Right kidney (tissue), 1 donor: Measurements from ENCODE around the gene ATP1B3.
"Not testable (repeated sequence)": the region's sequence is repeated elsewhere in the genome, so short reads cannot be mapped to it uniquely, and the experiment has no call there.

Source experiments
- DNase-seq: peaks from one replicate; pipeline ENCODE4 v3.0.0-alpha.2; 2016

The ATP1B3 gene

DNA sequence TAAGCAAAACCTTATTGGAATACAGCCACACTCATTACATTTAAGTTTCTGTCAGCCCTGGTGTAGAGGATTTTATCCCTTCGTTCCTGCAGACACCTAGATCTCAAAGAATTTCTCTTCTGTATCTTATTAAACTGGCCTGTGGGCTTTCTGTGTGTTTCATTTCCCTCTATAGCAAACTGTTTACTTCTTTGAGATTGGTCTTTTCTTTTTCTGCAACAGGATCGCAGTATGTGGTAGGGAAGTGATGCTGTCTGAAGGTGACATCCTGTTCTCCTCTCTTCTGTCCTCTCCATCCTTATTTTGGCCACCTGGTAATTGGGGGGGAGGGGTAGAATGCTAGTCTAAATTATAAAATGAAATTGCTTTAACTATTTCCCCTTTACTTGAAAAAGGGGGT lies 25.5 kb downstream of the ATP1B3 start:
- DNase-seq = no peak

DNA sequence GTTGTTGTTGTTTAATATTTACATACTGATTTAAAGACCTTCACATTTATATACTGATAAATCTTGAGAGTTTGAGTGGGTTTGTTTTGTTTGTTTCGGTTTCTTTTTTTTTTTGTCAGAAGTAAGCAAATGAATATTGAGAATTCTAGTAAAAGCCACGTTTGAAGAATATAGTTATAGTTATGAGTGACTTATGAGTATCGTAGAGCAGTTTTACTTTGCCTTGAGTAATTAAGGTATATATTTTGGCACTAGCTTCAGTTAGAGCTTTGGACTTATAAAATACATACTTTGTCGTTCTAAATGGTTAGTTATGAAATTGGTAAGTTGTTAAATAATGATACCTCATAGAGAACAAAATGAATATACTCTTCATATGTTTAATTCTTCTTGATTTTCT lies 27.8 kb downstream of the ATP1B3 start:
- DNase-seq = no peak

DNA sequence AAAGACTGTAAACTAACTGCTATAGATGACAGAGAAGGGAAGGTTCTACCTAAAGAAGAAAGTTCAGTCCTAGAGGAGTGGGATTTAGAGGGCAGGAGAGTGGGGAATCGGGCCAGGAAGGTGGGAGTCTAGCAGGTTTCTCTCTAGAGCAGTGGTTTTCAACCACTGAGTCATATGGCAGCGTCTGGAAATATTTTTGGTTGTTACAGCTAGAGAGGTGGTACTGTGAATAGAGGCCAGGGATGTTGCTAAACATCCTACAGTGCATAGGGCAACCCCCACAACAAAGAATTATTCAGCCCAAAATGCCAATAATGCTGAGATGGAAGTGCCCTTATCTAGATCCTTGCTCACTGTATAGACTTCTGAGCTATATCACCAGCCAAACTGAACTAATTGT lies 28.7 kb downstream of the ATP1B3 start:
- DNase-seq = no peak

DNA sequence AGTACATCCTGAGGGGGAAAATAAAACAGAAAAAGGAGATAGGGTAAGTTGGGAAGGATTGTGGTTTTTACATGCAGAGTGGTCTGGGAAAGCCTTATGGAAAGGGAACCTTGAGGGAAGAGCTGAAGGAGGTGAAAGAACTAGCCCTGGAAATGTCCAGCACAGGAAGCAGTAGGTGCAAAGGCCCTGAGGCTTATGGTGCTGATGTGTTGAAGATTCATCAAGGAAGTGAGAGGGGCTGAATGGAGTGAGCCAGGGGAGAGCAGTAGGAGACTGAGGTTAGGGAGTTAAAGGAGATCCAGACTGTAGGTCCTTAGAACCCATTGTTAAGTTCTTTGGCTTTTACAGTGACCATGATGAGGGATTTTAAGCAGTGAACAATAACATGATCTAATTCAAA lies 33.0 kb downstream of the ATP1B3 start:
- no peak for DNase-seq

DNA sequence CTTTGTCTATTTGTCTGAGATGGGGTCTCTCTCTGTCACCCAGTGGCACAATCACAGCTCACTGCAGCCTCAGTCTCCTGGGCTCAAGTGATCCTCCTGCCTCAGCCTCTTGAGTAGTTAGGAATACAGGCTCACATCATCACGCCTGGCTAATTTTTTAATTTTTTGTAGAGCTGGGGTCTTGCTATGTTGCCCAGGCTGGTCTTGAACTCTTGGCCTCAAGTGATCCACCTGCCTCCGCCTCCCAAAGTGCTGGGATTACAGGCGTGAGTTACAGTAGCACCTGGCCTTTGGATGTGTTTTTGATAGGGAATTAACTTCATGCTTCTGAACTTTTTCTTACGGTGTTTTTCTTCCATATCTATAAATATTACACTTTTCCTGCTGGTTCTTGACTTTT lies 33.5 kb downstream of the ATP1B3 start:
- DNase-seq = not testable (repeated sequence)

DNA sequence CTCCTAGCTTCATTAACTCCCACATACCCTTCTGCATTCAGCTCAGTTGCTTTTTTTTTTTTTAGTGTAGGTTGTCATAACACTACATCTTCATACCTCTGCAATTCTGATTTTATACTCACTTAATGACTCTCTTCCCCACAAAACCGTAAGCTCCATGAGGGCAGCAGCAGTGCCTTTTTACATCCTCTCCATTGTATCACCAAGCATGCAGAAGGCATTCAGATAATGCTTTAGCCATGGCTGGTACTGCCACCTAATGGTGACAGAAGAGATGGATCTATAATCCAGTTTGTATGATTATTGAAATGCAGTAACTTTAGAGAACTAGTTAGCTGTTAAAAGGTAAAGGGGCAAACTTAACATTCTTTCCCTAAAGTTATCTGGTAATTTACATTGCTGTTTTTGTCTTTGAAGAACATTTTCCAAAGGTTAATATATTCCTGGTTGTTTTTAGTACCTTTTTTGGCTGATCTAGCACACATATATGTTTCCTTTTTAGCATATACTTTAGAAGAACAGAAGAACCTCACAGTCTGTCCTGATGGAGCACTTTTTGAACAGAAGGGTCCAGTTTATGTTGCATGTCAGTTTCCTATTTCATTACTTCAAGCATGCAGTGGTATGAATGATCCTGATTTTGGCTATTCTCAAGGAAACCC lies 36.8 kb downstream of the ATP1B3 start:
- no peak for DNase-seq

DNA sequence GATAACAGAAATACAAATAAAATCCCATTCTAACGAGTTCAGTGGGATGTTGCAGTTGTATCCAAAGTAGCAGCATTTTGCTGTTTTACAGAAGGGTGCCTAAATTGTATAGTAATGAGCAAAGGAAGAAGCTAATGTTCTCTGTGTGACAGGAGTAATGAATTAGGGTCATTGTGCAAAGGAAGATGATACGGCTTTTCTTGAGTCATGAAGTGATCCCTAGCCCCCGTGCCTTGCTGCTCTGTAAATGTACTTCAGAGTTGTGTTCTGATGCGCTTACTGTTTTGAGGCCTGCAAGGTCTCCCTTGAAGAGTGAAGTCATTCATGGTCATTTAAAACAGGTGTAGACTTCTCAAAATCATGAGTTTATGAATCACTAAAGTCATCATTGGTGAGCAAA lies 37.9 kb downstream of the ATP1B3 start:
- no peak for DNase-seq

DNA sequence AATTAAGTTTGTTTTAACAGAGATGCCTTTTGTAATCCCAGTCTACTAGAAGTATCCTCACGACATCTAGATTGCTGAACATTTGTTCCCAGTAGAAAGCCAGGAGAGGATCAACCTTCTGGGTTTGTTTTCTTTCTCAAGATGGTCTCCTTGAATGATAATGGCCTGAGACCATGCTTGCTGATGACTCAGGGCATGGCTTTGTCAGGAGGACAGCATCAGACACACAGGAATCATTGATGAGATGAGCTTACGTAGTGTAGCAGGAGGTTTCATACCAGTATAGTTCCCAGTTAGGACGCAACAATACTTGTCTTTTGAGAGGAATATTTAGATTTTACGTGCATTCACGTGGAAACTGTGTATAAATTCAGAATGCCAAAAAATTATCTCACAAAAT lies 38.6 kb downstream of the ATP1B3 start:
- no peak for DNase-seq

DNA sequence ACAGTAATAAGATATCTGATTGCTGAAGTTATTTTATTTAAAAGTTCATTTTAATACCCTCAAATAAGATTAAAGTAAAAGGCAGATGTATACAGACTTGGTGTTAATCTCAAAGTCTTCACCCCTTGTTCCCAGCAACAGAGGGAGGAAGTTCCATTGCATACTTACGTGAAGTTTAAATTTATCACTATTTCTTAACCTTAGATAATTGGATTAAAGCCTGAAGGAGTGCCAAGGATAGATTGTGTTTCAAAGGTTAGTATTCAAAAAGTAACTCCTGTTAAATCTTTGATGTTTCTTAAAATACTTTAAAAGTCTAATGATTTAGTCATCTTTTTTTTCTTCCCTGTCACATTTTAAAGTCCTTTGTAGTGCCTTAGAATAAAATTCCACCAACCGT lies 39.3 kb downstream of the ATP1B3 start:
- DNase-seq = no peak

DNA sequence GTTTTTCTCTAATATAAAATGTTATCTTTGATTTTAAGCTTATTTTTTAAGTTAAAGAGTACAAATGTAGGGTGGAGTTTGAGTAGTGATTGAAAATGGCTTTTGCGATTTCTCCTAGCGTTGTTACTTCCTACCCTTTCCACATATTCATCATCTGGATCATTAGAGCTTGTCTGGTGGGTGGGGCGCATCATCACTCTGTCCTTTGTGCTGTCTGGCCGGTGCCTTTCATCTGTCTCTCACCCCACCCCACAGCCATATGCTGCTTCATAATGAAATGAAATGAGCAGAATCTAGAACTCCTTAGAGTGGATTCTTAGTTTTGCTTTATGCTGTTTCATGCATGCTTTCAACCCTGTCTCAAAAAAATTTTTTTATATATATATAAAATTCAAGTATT lies 44.3 kb downstream of the ATP1B3 start:
- no peak for DNase-seq

DNA sequence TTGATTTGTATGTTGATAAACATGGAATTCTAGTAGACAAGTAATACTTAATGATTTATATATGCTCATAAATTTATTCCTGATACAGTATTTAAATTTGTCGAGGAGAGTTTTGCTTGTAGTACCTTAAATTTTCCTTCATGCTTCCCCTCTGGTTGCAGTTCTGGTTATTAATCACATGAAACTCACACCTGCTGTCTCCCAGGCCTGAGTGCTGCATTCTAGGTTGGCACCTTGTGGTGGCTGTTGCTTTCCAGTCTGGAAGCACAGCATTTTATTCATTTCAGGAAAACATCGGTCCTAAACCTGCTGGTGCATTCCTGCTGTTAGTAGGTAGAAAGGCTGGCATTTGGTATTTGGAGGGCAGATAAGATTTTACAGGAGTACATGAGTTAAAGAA lies 44.9 kb downstream of the ATP1B3 start:
- DNase-seq = no peak

DNA sequence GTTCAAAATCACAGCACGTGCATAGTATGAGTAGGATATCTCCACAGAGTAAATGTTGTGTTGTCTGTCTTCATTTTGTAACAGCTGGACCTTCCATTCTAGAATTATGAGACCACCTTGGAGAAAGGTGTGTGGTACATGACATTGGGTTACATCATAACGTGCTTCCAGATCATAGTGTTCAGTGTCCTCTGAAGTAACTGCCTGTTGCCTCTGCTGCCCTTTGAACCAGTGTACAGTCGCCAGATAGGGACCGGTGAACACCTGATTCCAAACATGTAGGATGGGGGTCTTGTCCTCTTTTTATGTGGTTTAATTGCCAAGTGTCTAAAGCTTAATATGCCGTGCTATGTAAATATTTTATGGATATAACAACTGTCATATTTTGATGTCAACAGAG lies 49.2 kb downstream of the ATP1B3 start:
- DNase-seq = not testable (repeated sequence)

DNA sequence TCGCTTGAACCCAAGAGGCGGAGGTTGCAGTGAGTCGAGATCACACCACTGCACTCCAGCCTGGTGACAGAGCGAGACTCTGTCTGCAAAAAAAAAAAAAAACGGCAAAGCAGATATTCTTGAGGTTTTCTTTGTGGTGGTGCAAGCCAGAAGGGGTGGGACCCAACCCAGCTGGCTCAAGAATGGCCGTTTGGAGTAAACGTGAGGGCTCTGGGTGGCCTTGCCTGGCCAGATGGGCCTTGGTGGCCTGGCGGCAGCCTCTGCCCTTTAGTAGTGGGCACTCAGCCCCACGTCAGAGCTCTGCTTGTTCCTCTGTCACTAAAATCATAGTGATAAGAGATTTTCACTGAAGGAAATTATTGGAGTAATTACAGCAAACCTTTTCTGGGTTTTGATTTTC lies 50.5 kb downstream of the ATP1B3 start:
- no peak for DNase-seq

DNA sequence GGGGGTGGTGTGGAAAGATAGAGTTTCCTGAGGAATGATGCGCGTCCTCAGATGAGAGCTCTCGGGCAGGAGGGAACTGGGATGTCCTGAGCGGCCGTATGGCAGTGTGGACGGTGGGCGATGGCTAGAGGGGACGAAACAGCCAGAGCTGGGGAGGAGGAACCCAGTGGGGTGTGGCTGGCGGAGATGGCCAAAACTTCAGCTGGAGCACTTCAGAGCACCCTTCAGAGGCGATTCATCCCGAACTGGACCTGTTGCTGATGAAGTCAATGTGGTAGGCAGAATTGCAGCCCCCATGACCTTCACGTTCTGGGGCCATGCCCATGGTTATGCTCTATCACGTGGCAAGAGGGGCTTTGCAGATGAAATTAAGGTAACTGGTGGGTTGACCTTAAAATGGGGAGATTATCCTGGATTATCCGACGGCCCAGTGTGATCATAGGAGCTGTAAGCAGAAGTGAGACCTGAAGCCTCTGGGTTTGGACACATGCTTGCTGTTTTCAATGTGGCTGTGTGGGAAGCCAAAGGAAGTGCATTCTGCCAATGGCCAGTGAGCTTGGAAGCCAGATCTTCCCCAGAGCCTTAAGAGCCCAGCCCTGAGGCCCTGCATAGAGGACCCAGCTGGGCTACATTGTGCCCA lies 52.3 kb downstream of the ATP1B3 start:
- DNase-seq = no peak

DNA sequence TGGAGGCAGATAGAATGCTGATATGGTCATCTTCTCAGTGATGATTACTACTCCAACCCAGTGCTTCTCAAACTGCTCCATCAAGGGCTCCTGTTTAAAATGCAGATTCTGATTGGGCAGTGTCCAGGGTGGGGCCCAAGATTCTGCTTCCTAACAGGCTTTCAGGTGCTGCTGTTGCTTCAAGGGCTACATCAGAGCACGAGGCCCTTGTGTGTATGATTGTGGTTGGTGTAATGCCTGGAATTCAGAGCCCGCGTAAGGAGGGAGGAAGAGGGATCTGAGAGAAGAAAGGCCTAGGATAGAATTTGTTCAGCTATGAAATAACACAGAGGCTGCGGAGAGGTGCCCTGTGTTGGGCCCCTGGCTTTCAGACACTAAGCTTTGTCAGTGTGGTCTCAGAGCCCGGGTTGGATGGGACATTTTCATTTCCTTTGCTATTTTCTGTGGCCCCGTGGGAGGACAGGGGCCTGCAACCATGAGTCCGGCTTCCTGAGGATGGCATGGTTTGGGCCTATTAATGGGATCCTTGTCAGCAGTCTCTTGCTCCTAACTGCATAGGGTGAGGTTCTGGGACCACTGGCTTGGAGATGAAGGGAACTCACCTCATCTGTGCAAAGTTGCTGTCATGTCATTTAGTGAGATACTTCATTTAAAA lies 53.0 kb downstream of the ATP1B3 start:
- DNase-seq = no peak

DNA sequence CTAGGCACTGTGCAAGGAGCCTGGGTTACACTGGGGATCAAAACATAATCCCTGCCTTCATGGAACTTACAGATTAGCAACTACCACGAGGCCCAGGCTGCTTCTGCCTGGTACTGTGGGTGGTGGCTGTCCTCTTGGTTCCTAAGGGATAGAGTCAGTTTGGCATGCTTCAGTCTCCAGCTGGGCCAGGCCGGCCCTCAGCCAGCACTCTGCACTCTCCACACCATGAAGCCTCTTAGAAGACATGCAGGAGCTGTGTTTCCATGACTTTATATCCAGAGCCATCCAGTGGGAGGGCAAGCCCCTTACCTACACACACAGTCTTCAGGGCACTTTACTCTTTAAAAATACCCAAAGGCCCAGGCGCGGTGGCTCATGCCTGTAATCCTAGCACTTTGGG lies 54.4 kb downstream of the ATP1B3 start:
- DNase-seq = no peak

DNA sequence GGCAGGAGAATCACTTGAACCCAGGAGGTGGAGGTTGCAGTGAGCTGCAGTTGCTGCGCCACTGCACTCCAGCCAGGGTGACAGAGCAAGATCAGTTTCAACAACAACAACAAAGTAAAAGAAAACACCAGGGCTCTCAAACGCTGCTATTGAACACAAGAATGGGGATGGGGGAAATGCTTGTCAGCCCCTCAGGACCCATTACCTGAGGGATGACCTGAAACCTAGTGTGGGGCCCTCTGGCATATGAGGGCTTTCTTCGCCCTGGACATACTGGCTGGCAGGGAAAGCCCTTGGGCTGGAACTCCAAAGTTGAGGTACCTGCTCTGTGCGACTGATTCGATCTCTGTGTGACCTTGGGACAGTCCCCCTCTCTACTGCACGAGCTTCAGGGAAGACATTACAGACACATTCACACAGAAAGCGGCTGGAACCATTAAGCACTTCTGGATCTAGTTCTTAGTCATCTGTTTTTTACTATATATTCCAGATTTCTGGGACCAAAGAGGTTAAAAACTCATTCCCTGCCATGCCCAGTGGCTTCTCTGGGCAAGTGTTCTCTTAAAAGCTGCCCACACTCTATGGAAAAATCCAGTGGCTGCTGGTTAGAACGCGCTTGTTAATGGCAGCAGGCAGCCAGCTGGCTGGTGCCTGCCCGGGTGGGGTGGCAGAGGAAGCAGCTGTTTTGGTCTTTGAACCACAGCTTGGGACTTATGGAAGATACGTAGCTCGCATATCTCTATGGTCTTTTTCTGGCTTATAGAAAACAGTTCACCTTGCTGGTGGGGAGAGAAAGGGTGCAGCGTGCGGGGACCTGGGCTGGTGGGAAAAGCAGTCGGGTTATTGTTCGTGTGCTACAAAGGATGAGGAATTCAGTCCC lies 57.2 kb downstream of the ATP1B3 start:
- DNase-seq = no peak

DNA sequence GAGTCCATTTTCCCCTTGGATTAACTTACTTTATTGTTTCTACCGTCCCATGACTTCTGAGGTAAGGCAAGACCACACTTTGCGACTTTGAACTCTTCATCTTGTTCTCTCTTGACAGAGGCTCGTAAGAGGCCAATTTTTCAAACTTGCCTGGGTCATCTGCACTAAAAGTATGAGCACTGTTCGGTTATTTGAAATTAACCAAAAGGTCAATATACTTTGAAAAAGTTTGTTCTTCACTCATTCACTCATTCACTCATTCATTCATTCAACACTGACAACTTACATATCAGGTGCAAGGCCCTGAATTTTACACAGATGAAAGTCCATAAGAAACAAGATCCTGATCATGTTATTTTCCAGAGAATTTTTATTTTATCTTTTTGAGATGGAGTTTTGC lies 57.9 kb downstream of the ATP1B3 start:
- DNase-seq = no peak

DNA sequence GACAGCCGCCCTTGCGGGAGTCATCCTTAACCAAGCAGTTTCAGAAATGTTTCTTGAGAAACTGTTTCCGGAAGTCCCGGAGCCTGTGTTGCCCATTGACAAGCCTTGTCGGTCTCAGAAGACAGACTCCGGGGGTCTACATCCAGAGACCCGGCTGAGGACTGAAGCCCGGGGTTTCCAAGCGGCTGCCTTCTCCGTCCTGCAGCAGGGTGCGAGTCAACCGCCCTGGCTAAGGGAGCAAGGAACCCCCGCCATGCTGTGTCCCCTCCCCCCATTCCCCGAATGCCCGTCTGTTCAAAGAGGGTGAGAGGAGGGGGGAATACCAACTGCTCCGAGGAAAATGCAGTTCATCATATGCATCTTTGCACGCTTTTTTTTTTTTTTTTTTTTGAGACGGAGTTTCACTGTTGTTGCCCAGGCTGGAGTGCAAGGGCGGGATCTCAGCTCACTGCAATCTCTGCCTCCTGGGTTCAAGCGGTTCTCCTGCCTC lies 61.6 kb downstream of the ATP1B3 start:
- no peak for DNase-seq

DNA sequence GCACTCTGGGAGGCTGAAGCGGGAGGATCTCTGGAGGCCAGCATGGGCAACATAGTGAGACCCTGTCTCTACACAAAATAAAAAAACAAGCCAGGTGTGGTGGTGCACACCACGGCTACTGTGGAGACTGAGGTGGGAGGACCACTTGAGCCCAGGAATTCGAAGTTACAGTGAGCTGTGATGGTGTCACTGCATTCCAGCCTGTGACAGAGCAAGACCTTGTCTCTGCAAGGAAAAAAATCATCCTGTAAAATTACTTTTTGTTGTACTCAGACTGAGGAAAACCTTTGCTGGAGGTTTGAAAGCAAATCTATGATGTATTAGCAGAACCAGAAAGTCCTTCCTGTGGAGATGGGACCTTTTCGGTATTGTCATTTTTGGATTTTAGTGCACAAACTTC lies 63.3 kb downstream of the ATP1B3 start:
- no peak for DNase-seq

DNA sequence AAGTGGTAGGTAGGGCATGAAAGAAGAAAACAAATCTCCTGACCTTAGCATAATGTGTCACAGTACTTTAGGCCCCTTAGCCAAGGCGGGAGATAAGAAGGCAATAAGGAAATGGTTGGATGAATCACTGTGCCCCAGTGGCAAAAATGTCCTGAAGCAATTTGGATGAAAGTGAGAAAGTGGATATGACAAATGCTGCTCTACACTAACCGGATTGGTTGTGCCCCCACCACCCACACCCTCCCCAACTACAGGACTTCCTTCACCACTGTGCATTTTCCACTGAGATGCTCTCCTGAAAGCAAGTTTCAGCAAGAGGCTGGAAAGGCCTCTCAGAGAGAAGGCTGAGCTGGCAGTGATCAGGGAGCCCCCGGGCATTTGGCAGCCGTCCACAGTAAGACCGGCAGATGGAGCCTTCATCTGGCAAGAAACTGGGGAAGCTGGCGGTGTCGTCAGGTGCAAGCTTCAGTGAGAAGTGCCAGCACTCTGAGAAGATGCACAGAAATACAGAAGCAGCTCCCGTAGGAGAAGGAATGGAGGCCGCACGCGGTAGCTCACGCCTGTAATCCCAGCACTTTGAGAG lies 63.8 kb downstream of the ATP1B3 start:
- DNase-seq = no peak

DNA sequence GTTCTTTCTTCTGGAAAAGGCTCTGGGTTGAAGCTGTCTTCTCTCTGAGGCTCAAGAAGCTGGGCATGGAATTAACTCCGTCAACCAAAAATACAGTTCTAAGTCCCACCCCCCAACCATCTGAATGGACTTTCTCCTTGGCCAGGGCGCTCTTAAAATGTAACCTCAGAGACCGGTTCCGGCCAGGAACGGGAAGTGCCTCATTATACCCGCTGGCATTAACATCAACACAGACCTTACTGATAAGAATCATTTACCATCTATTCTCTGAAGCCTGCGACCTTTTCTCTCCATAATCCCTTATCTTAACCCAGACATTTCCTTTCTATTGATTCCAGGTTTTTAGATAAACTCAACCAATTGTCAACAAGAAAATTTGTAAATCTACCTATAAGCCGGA lies 64.7 kb downstream of the ATP1B3 start:
- no peak for DNase-seq

DNA sequence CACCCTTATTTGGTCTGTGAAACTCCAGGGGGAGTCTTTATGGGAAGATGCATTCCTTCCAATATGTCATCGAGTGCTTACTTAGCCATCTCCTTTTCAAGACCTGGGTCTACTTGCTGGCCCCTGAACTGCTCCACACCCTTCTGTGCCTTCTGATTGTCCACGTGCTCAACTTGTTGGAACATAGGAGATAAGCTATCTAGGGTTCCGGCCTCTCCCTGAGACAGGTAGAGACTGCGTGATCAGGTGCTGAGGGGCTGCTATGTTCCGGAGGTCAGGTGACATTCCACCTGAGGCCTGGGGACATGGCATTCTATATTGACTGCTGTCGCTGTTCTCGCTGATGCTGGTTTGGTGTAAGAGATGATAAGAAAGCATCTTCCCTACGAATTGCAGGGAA lies 65.6 kb downstream of the ATP1B3 start:
- no peak for DNase-seq
